Loucy (cell line): ENCODE data around the gene SEC16B.

ENCODE experiments used
- EZH2phosphoT487 ChIP-seq: fragments of 200-600 bp; IDR thresholded peaks from 2 replicates; pipeline ENCODE4 v1.6.1; 2018; ENCODE audit warnings: antibody characterized with exemption, mild to moderate bottlenecking, moderate library complexity, borderline replicate concordance
- TF ChIP-seq, protein P1 (sequence below): fragments of 200-600 bp; sonication (generic); conservative IDR thresholded peaks from 2 replicates; pipeline ENCODE4 v1.5.1; 2014; ENCODE audit warnings: mild to moderate bottlenecking, antibody characterized with exemption, low read length

DNA sequence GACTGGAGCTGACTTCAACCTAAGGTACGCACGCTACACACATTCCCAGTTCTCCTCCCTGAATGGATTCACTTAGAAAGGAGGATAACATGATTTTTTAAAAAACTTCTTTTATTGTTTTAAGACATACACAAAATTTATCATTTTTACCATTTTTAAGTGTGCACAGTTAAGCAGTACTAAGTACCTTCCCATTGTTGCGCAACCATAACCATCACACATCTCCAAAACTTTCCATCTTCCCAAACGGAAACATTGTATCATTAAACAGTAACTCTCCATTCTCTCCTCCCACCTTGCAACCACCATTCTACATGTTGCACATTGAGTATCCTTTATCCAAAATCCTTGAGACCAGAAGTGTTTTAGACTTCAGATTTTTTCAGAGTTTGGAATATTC is 36.2 kb upstream of the SEC16B start:
- TF ChIP-seq, protein P1, sequence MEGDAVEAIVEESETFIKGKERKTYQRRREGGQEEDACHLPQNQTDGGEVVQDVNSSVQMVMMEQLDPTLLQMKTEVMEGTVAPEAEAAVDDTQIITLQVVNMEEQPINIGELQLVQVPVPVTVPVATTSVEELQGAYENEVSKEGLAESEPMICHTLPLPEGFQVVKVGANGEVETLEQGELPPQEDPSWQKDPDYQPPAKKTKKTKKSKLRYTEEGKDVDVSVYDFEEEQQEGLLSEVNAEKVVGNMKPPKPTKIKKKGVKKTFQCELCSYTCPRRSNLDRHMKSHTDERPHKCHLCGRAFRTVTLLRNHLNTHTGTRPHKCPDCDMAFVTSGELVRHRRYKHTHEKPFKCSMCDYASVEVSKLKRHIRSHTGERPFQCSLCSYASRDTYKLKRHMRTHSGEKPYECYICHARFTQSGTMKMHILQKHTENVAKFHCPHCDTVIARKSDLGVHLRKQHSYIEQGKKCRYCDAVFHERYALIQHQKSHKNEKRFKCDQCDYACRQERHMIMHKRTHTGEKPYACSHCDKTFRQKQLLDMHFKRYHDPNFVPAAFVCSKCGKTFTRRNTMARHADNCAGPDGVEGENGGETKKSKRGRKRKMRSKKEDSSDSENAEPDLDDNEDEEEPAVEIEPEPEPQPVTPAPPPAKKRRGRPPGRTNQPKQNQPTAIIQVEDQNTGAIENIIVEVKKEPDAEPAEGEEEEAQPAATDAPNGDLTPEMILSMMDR, result no peak
- TF ChIP-seq EZH2phosphoT487, result no peak
